ENCODE measurements around the gene RFX5.

GRCh38 chr1:151336556-151336955 is 10.5 kb downstream of the RFX5 start:
- no peak for TF ChIP-seq POLR2AphosphoS5 (IDR thresholded peaks at IDR 0.05; ENCODE audit: low read depth, low read length)
- no peak for TF ChIP-seq SIN3A (IDR thresholded peaks at IDR 0.05; ENCODE audit: borderline replicate concordance, insufficient read depth, low read length)
- TF ChIP-seq REST (IDR thresholded peaks at IDR 0.05; ENCODE audit: insufficient read depth in 1 of 2, low read depth in 2 of 2, low read length in 2 of 2), result no peak

All from PFSK-1 (cell line).